Right lobe of liver (tissue), 6 donors: Measurements from ENCODE around the gene FCMR. TPM values are rescaled to one million over a fixed set of nuclear protein-coding genes. Genes with fewer than 3 reads are reported as not detected.

Experiments
- ATAC-seq, 4 donors: fragments of 200-7000 bp; cut with Tn5 transposase; one replicate each; pipeline ENCODE4 v1.9.1; 2020; ENCODE audit warnings: mild to moderate bottlenecking in 4 of 4, moderate library complexity in 4 of 4
- DNase-seq, 3 donors: peaks; one replicate each; pipeline ENCODE4 v3.0.0-alpha.2; 2020
- H3K27ac ChIP-seq, 3 donors: fragments of 200-600 bp; one replicate each; pipeline ENCODE4 v1.8.0; 2022
- H3K27me3 ChIP-seq, 2 donors: fragments of 200-600 bp; one replicate each; pipeline ENCODE4 v1.8.0; 2022
- H3K36me3 ChIP-seq, 4 donors: fragments of 200-600 bp; sonication (generic) in 1 of 4; one replicate each; pipeline versions ENCODE4 v1.5.1 to v1.8.0; 2017 to 2022; ENCODE audit warnings: control low read depth in 1 of 4
- H3K4me1 ChIP-seq, 4 donors: fragments of 200-600 bp; sonication (generic) in 1 of 4; one replicate each; pipeline versions ENCODE4 v1.5.1 to v1.8.0; 2017 to 2022; ENCODE audit warnings: control low read depth in 1 of 4
- H3K4me3 ChIP-seq, 3 donors: fragments of 200-600 bp; one replicate each; pipeline ENCODE4 v1.8.0; 2022
- H3K9me3 ChIP-seq, 4 donors: fragments of 200-600 bp; sonication (generic) in 1 of 4; one replicate each; pipeline versions ENCODE4 v1.5.1 to v1.8.0; 2017 to 2022; ENCODE audit warnings: control low read depth in 1 of 4
- CTCF ChIP-seq, 4 donors: fragments of 200-600 bp in 3 of 4; fragments of 450-650 bp in 1 of 4; IDR thresholded peaks; one replicate each; pipeline versions ENCODE4 v1.5.1 to v1.8.0; 2016 to 2022; ENCODE audit warnings: antibody characterized with exemption in 4 of 4, mild to moderate bottlenecking in 2 of 4
- POLR2A ChIP-seq: fragments of 450-650 bp; IDR thresholded peaks from one replicate; pipeline ENCODE4 v1.6.1; 2017; ENCODE audit warnings: antibody characterized with exemption, mild to moderate bottlenecking
- WGBS: methylation state at CpG from one replicate; pipeline ENCODE4 v1.1.6; 2018; ENCODE audit warnings: low coverage, low lambda C conversion rate; ENCODE audit not compliant: insufficient coverage; ENCODE audit errors: missing lambda C conversion rate; 5-methylcytosine and 5-hydroxymethylcytosine counted together
- intact Hi-C, 2 donors: fragments of 100-400 bp; cut with DNase I; formaldehyde crosslinking; loops; one replicate each; pipeline versions ENCODE4 v1.11.2 to v1.14.1; 2022
- total RNA-seq, 6 experiments: library from RNA; depleted of rRNA in 2 of 6; stranded (reverse); fragments of >200 nt in 2 of 6; fragmentation: NEBNext Ultra II Directional in 3 of 6; extraction: Animal tissue kit (Norgen Biotek cat#: 25700) in 3 of 6; gene quantifications; one replicate each; pipeline versions ENCODE4 v1.1.0 to v1.2.4, GENCODE V29; 2016 to 2023
- donor health status: DM: no; HTN: yes; CAD: no.
- donor health status: DM: no; HTN: no; CAD: no.
- donor health status: DM: no; HTN: no; CAD: no.
- donor health status: DM: no; HTN: yes; CAD: no.
- donor health status: DM: no; HTN: yes; CAD: no.

Gene FCMR
- total RNA-seq, 6 experiments from 2014 or later = 0.80 to 3.2 (median 1.4) TPM

- peak within 1 kb of the TSS in 1 of 3 donors; percentile 3 for H3K27ac ChIP-seq
- intact Hi-C loops = loop anchor here in 1 of 2 donors (10.0 kb wide), 1 partner anchor 50 kb away; no protein-coding TSS in a partner anchor
- TF ChIP-seq POLR2A (no peak), CTCF (IDR thresholded peaks at IDR 0.05) (peak; percentile 91 to 99 (median 96))
These were observed 56.6 kb downstream of the FCMR start, which contains the start of gene IL20 for GRCh38 chr1:206864939-206865671. IL20 (plus strand) TSS chr1:206865623; CDS start chr1:206865853, 230 bp downstream.

DNA sequence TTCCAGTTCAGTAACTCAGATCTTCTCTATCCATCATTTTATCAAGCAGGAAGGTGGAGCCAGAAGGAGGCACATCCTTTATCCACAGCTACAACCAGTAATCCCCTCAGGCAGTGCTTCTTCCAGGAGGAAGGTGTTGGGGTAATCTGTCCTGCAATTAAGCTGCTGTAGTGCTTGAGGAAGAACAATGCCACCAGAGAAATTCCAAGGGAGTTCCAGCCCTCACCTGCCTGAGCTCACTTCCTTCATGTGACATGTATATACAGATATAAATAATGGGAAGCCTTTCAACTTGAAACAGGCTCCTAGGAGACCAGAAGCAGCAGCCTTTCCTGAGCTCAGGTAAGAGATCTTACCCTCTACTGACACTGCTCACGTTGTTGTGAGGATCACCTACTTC is 58.5 kb downstream of the FCMR start:
- DNase-seq (no peak), ATAC-seq (no peak)
- intact Hi-C loops = loop anchor here in 1 of 2 donors (10.0 kb wide), 1 partner anchor 52 kb away; no protein-coding TSS in a partner anchor
- H3K4me1 ChIP-seq = peaks cover 0 to 4% (median 2%) of the 10 kb centered on the region in 4 donors
- H3K27ac ChIP-seq = no peak overlapping the region
- H3K36me3 ChIP-seq = no peaks in the 10 kb centered on the region
- H3K27me3 ChIP-seq = no peaks in the 10 kb centered on the region
- H3K4me3 ChIP-seq = no peak overlapping the region
- TF ChIP-seq CTCF (IDR thresholded peaks at IDR 0.05) = no peak
- no peak for TF ChIP-seq POLR2A
- 15% methylated on average over 1 of the region's 1 CpG for WGBS
- H3K9me3 ChIP-seq = no peaks in the 10 kb centered on the region

More at GRCh38 chr1:206864939-206865671, 56.6 kb downstream of the FCMR start, which contains the start of gene IL20:
- WGBS = 30% methylated on average over 14 of the region's 19 CpGs
- H3K4me1 ChIP-seq = peaks cover 0 to 4% (median 2%) of the 10 kb centered on the region in 4 donors
- H3K36me3 ChIP-seq = no peaks in the 10 kb centered on the region
- no peak within 1 kb of the TSS for H3K4me3 ChIP-seq
- H3K9me3 ChIP-seq = no peaks in the 10 kb centered on the region
- DNase-seq (peak; percentile 92 to 95 (median 92)), ATAC-seq (peak; percentile 98 to 100 (median 98))
- H3K27me3 ChIP-seq = no peaks in the 10 kb centered on the region

DNA sequence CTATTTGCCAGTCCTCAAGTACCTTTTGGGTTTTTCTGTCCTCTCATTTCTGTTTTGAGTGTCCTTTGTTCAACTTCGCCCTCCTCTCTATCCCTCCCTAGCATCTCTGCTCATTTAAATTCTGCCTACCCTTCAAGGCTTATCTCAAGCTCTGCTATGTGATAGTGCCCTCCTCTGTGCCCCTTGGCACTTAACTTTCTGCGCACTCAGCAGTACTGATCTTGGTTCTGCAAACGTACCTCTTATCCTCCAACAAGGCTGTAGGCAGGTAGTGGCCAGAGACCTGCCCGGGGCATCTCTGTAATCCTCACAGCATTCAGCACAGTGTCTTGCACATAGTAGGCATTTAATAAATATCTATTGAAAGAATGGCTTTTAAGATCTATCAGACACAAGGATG is 61.6 kb downstream of the FCMR start:
- Histone ChIP-seq H3K36me3 (no peaks in the 10 kb centered on the region), H3K27me3 (no peaks in the 10 kb centered on the region), H3K4me1 (peaks cover 0 to under 1% (median under 1%) of the 10 kb centered on the region in 4 donors), H3K27ac (no peak overlapping the region), H3K4me3 (no peak overlapping the region), H3K9me3 (no peaks in the 10 kb centered on the region)
- ATAC-seq (no peak), DNase-seq (no peak)
- TF ChIP-seq POLR2A (no peak), CTCF (IDR thresholded peaks at IDR 0.05) (no peak)
- WGBS = 67% methylated on average over 4 of the region's 4 CpGs
- intact Hi-C loops = loop anchor here in 1 of 2 donors (10.0 kb wide), 1 partner anchor 55 kb away; no protein-coding TSS in a partner anchor

GRCh38 chr1:206859082-206859521 is 62.6 kb downstream of the FCMR start:
- peak; percentile 25 to 50 (median 38) for ATAC-seq
- DNase-seq = no peak
- Histone ChIP-seq H3K36me3 (no peaks in the 10 kb centered on the region), H3K27ac (no peak overlapping the region), H3K27me3 (no peaks in the 10 kb centered on the region), H3K9me3 (no peaks in the 10 kb centered on the region), H3K4me3 (no peak overlapping the region), H3K4me1 (no peaks in the 10 kb centered on the region)
- intact Hi-C loops = no loop called here
- TF ChIP-seq CTCF (IDR thresholded peaks at IDR 0.05) (no peak), POLR2A (no peak)
- 20% methylated on average over 4 of the region's 5 CpGs for WGBS
